ENCODE measurements around the gene SLC22A23. TPM values are rescaled to one million over a fixed set of nuclear protein-coding genes. Genes with fewer than 3 reads are reported as not detected.

SLC22A23 gene
- total RNA-seq, 4 donors from 2014 or later: 16.6 to 21.8 (median 17.6) TPM

- Histone ChIP-seq H3K4me3 (replicated peaks in 1 of 3) (no peak overlapping the region), H3K4me1 (peaks cover 14% of the 10 kb centered on the region in 2 donors), H3K27ac (no peak overlapping the region), H3K9me3 (no peaks in the 10 kb centered on the region), H3K36me3 (no peaks in the 10 kb centered on the region), H3K27me3 (no peaks in the 10 kb centered on the region)
- no peak for DNase-seq
- intact Hi-C loops (cut with DNase I): no loop called here
- TF ChIP-seq POLR2A (IDR thresholded peaks at IDR 0.05): no peak
- no peak for TF ChIP-seq CTCF (IDR thresholded peaks at IDR 0.05)
- 96 to 97% methylated on average over 3 of the region's 3 CpGs for WGBS, 2 donors
Measured at GRCh38 chr6:3376893-3377535, 79.8 kb downstream of the SLC22A23 start.

- Histone ChIP-seq H3K4me1 (peaks cover 5% of the 10 kb centered on the region in 2 donors), H3K9me3 (no peaks in the 10 kb centered on the region), H3K4me3 (replicated peaks in 1 of 3) (no peak overlapping the region), H3K27me3 (no peaks in the 10 kb centered on the region), H3K36me3 (no peaks in the 10 kb centered on the region), H3K27ac (no peak overlapping the region)
- WGBS, 2 donors: 85 to 94% methylated on average over 8 of the region's 8 CpGs
- no peak for DNase-seq
- TF ChIP-seq POLR2A (IDR thresholded peaks at IDR 0.05): no peak
- intact Hi-C loops (cut with DNase I): no loop called here
Measured at GRCh38 chr6:3376064-3376463, 80.8 kb downstream of the SLC22A23 start.

- Histone ChIP-seq H3K4me3 (replicated peaks in 1 of 3) (no peak overlapping the region), H3K4me1 (peaks cover 0 to 8% of the 10 kb centered on the region in 2 donors), H3K36me3 (no peaks in the 10 kb centered on the region), H3K9me3 (no peaks in the 10 kb centered on the region), H3K27me3 (no peaks in the 10 kb centered on the region), H3K27ac (no peak overlapping the region)
- WGBS, 2 donors: 90 to 93% methylated on average over 5 of the region's 5 CpGs
- intact Hi-C loops (cut with DNase I): no loop called here
- no peak for DNase-seq
- TF ChIP-seq CTCF (IDR thresholded peaks at IDR 0.05) (no peak), POLR2A (IDR thresholded peaks at IDR 0.05) (no peak)
Measured at GRCh38 chr6:3373597-3374203, 83.2 kb downstream of the SLC22A23 start.

- Histone ChIP-seq H3K27ac (no peak overlapping the region), H3K36me3 (no peaks in the 10 kb centered on the region), H3K27me3 (no peaks in the 10 kb centered on the region), H3K4me1 (peaks cover 0 to 8% of the 10 kb centered on the region in 2 donors), H3K9me3 (no peaks in the 10 kb centered on the region), H3K4me3 (replicated peaks in 1 of 3) (no peak overlapping the region)
- TF ChIP-seq POLR2A (IDR thresholded peaks at IDR 0.05): no peak
- no peak for TF ChIP-seq CTCF (IDR thresholded peaks at IDR 0.05)
- WGBS, 2 donors: 77% methylated on average over 6 of the region's 6 CpGs
- intact Hi-C loops (cut with DNase I): no loop called here
- DNase-seq: no peak
Measured at GRCh38 chr6:3372912-3373554, 83.8 kb downstream of the SLC22A23 start.

- Histone ChIP-seq H3K27ac (no peak overlapping the region), H3K4me3 (replicated peaks in 1 of 3) (no peak overlapping the region), H3K36me3 (no peaks in the 10 kb centered on the region), H3K9me3 (no peaks in the 10 kb centered on the region), H3K27me3 (no peaks in the 10 kb centered on the region), H3K4me1 (peaks cover 0 to 8% of the 10 kb centered on the region in 2 donors)
- no peak for DNase-seq
- TF ChIP-seq POLR2A (IDR thresholded peaks at IDR 0.05) (no peak), CTCF (IDR thresholded peaks at IDR 0.05) (no peak)
- WGBS, 2 donors: 86 to 93% methylated on average over 12 of the region's 12 CpGs
- intact Hi-C loops (cut with DNase I): no loop called here
Measured at GRCh38 chr6:3372184-3372846, 84.5 kb downstream of the SLC22A23 start.
